OCI-LY1 (cell line): ENCODE results near the gene TGM4.

ENCODE experiments used
- H2AFZ ChIP-seq: fragments of 200-600 bp; sonication (generic), shearing (Covaris generic); 2 replicates; pipeline ENCODE4 v1.6.0; 2014; ENCODE audit warnings: antibody characterized with exemption, mild to moderate bottlenecking, low read length
- H3F3A ChIP-seq: fragments of 200-600 bp; sonication (generic), shearing (Covaris generic); 2 replicates; pipeline ENCODE4 v1.6.0; 2014; ENCODE audit warnings: mild to moderate bottlenecking, antibody characterized with exemption, low read length, moderate library complexity; ENCODE audit not compliant: insufficient read depth
- H3K27ac ChIP-seq: fragments of 200-600 bp; sonication (generic); 2 replicates; pipeline ENCODE4 v1.5.1; 2014; ENCODE audit warnings: low read length, mixed run types, mild to moderate bottlenecking, low read depth; ENCODE audit not compliant: poor library complexity, severe bottlenecking
- H3K27me3 ChIP-seq: fragments of 200-600 bp; sonication (generic); 2 replicates; pipeline ENCODE4 v1.6.0; 2014; ENCODE audit warnings: antibody characterized with exemption, mild to moderate bottlenecking, low read length, moderate library complexity; ENCODE audit not compliant: insufficient read depth
- H3K36me3 ChIP-seq: fragments of 200-600 bp; sonication (generic); 2 replicates; pipeline ENCODE4 v1.6.1; 2014; ENCODE audit warnings: mild to moderate bottlenecking, antibody characterized with exemption, low read length, moderate library complexity, mixed read lengths; ENCODE audit not compliant: insufficient read depth
- H3K4me1 ChIP-seq: fragments of 200-600 bp; sonication (generic); 2 replicates; pipeline ENCODE4 v1.5.1; 2014; ENCODE audit warnings: mild to moderate bottlenecking, low read length, moderate library complexity; ENCODE audit not compliant: insufficient read depth, severe bottlenecking
- H3K4me2 ChIP-seq: fragments of 200-600 bp; sonication (generic), shearing (Covaris generic); 2 replicates; pipeline ENCODE4 v1.6.1; 2014; ENCODE audit warnings: low read length
- H3K4me3 ChIP-seq: fragments of 200-600 bp; sonication (generic); 2 replicates; pipeline ENCODE4 v1.5.1; 2014; ENCODE audit warnings: low read length, low read depth, mild to moderate bottlenecking, mixed read lengths; ENCODE audit not compliant: poor library complexity, severe bottlenecking
- H3K79me2 ChIP-seq: fragments of 200-600 bp; shearing (Covaris generic); 2 replicates; pipeline ENCODE4 v1.6.1; 2016; ENCODE audit warnings: mixed run types, low read length, mixed read lengths; ENCODE audit not compliant: insufficient read depth
- H3K9ac ChIP-seq: fragments of 200-600 bp; sonication (generic), shearing (Covaris generic); 2 replicates; pipeline ENCODE4 v1.6.1; 2014; ENCODE audit warnings: mild to moderate bottlenecking, low read length, mixed read lengths
- H3K9me2 ChIP-seq: fragments of 200-600 bp; sonication (generic), shearing (Covaris generic); 2 replicates; pipeline ENCODE4 v1.6.1; 2014; ENCODE audit warnings: low read depth, mild to moderate bottlenecking, low read length, mixed read lengths
- H3K9me3 ChIP-seq: fragments of 200-600 bp; shearing (Covaris generic); 2 replicates; pipeline ENCODE4 v1.6.1; 2014; ENCODE audit warnings: low read length, mixed read lengths
- H4K20me1 ChIP-seq: fragments of 200-600 bp; sonication (generic), shearing (Covaris generic); 2 replicates; pipeline ENCODE4 v1.6.0; 2016; ENCODE audit warnings: mild to moderate bottlenecking, low read length; ENCODE audit not compliant: insufficient read depth
- EZH2 ChIP-seq: fragments of 200-600 bp; sonication (generic), shearing (Covaris generic); IDR thresholded peaks from 2 replicates; pipeline ENCODE4 v1.8.0; 2017; ENCODE audit warnings: borderline replicate concordance, mixed run types, mild to moderate bottlenecking, antibody characterized with exemption, low read length, moderate library complexity, mixed read lengths
- TF ChIP-seq, protein P1 (sequence below): fragments of 200-600 bp; sonication (generic), shearing (Covaris generic); IDR thresholded peaks from 2 replicates; pipeline ENCODE4 v1.5.1; 2017; ENCODE audit warnings: mild to moderate bottlenecking, antibody characterized with exemption, low read length, moderate library complexity, mixed read lengths

TGM4 gene

GRCh38 chr3:44833394-44833793, 41.0 kb upstream of the TGM4 start:
- no peaks in the 10 kb centered on the region for H3K4me1 ChIP-seq
- H3K9me3 ChIP-seq = peaks cover 10% of the 10 kb centered on the region
- H3K27me3 ChIP-seq = no peaks in the 10 kb centered on the region
- no peak overlapping the region for H3K4me3 ChIP-seq
- no peak overlapping the region for H3K27ac ChIP-seq
- no peak overlapping the region for H2AFZ ChIP-seq
- no peak overlapping the region for H3K4me2 ChIP-seq
- H3K9ac ChIP-seq = no peak overlapping the region
- H3K79me2 ChIP-seq = no peaks in the 10 kb centered on the region
- TF ChIP-seq EZH2 = no peak
- TF ChIP-seq, protein P1, sequence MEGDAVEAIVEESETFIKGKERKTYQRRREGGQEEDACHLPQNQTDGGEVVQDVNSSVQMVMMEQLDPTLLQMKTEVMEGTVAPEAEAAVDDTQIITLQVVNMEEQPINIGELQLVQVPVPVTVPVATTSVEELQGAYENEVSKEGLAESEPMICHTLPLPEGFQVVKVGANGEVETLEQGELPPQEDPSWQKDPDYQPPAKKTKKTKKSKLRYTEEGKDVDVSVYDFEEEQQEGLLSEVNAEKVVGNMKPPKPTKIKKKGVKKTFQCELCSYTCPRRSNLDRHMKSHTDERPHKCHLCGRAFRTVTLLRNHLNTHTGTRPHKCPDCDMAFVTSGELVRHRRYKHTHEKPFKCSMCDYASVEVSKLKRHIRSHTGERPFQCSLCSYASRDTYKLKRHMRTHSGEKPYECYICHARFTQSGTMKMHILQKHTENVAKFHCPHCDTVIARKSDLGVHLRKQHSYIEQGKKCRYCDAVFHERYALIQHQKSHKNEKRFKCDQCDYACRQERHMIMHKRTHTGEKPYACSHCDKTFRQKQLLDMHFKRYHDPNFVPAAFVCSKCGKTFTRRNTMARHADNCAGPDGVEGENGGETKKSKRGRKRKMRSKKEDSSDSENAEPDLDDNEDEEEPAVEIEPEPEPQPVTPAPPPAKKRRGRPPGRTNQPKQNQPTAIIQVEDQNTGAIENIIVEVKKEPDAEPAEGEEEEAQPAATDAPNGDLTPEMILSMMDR = no peak
- H3K9me2 ChIP-seq = no peaks in the 10 kb centered on the region
- peaks cover 86% of the 10 kb centered on the region for H3K36me3 ChIP-seq
- H3F3A ChIP-seq = no peaks in the 10 kb centered on the region
- no peaks in the 10 kb centered on the region for H4K20me1 ChIP-seq

GRCh38 chr3:44835684-44836083, 38.7 kb upstream of the TGM4 start:
- Histone ChIP-seq H3F3A (no peaks in the 10 kb centered on the region), H3K4me3 (no peak overlapping the region), H3K9ac (no peak overlapping the region), H2AFZ (no peak overlapping the region), H3K36me3 (peaks cover 93% of the 10 kb centered on the region), H3K4me1 (no peaks in the 10 kb centered on the region), H4K20me1 (no peaks in the 10 kb centered on the region), H3K27me3 (no peaks in the 10 kb centered on the region), H3K27ac (no peak overlapping the region), H3K4me2 (no peak overlapping the region), H3K9me2 (no peaks in the 10 kb centered on the region), H3K79me2 (no peaks in the 10 kb centered on the region), H3K9me3 (peaks cover 10% of the 10 kb centered on the region)
- TF ChIP-seq, protein P1 = no peak
- no peak for TF ChIP-seq EZH2

DNA sequence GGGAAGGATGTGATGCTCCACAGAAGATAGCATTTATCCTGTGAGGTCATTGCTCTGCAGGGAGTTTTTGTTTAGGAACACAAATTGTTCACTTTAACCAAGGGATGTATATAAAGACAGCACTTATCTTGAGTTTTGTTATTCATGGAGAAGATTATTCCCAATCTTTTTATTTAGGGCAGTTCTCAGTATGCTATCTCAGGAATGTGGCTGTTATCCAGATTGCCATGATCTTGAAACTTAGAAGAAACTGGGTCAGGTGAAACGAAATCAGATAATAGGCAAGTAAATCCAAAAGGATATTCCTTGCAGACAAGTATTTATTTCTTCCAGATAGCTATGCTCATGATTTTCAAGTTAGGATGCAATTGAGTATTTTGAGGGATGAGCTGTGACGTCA, 32.0 kb upstream of the TGM4 start:
- H3K4me1 ChIP-seq = no peaks in the 10 kb centered on the region
- H3K4me3 ChIP-seq = no peak overlapping the region
- no peak overlapping the region for H3K27ac ChIP-seq
- H3K79me2 ChIP-seq = no peaks in the 10 kb centered on the region
- H3K27me3 ChIP-seq = no peaks in the 10 kb centered on the region
- no peaks in the 10 kb centered on the region for H4K20me1 ChIP-seq
- H3K4me2 ChIP-seq = no peak overlapping the region
- no peak overlapping the region for H2AFZ ChIP-seq
- H3K9me2 ChIP-seq = no peaks in the 10 kb centered on the region
- peaks cover 95% of the 10 kb centered on the region for H3K36me3 ChIP-seq
- TF ChIP-seq EZH2 = no peak
- TF ChIP-seq, protein P1 = no peak
- H3K9me3 ChIP-seq = no peaks in the 10 kb centered on the region
- H3K9ac ChIP-seq = no peak overlapping the region
- H3F3A ChIP-seq = no peaks in the 10 kb centered on the region; the same call in 1 of the 2 replicates
